ENCODE data around the gene BTK. TPM values are rescaled to one million over a fixed set of nuclear protein-coding genes. Genes with fewer than 3 reads are reported as not detected.

The BTK gene
- total and polyA plus RNA-seq, 9 of the 15 experiments (the other 6 are each of a cell fraction or from before 2014, with no cell fraction given): 14.9 to 93.4 (median 65.2) TPM

GRCh38 chrX:101385026-101385684 is 836 bp downstream of the BTK start (continued):
- TF ChIP-seq, protein P1, sequence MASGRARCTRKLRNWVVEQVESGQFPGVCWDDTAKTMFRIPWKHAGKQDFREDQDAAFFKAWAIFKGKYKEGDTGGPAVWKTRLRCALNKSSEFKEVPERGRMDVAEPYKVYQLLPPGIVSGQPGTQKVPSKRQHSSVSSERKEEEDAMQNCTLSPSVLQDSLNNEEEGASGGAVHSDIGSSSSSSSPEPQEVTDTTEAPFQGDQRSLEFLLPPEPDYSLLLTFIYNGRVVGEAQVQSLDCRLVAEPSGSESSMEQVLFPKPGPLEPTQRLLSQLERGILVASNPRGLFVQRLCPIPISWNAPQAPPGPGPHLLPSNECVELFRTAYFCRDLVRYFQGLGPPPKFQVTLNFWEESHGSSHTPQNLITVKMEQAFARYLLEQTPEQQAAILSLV (tag; IDR thresholded peaks at IDR 0.05): no peak
- TF ChIP-seq ZNF511 (CRISPR knock-in tag; IDR thresholded peaks at IDR 0.05) (no peak), SETDB1 (IDR thresholded peaks at IDR 0.05; ENCODE audit: low read length) (no peak), BRD9 (IDR thresholded peaks at IDR 0.05; ENCODE audit: low read depth, partially characterized antibody) (no peak), ZNF121 (CRISPR knock-in tag; conservative IDR thresholded peaks at IDR 0.05) (no peak), RNF219 (CRISPR knock-in tag; IDR thresholded peaks at IDR 0.05) (no peak), HDAC1 (IDR thresholded peaks at IDR 0.05) (peak in 1 of 2 experiments; percentile 31; a peak in 1 of 4 replicates), ZNF277 (CRISPR knock-in tag; IDR thresholded peaks at IDR 0.05; ENCODE audit: borderline replicate concordance) (no peak), RBFOX2 (IDR thresholded peaks at IDR 0.05; ENCODE audit: low read depth, low read length) (peak; percentile 39; the same call in 1 of the 2 replicates), CREB3 (tag; conservative IDR thresholded peaks at IDR 0.05; ENCODE audit: low read depth) (no peak), SRSF9 (IDR thresholded peaks at IDR 0.05; ENCODE audit: borderline replicate concordance, low read depth, low read length) (no peak)
- TF ChIP-seq, protein P2, sequence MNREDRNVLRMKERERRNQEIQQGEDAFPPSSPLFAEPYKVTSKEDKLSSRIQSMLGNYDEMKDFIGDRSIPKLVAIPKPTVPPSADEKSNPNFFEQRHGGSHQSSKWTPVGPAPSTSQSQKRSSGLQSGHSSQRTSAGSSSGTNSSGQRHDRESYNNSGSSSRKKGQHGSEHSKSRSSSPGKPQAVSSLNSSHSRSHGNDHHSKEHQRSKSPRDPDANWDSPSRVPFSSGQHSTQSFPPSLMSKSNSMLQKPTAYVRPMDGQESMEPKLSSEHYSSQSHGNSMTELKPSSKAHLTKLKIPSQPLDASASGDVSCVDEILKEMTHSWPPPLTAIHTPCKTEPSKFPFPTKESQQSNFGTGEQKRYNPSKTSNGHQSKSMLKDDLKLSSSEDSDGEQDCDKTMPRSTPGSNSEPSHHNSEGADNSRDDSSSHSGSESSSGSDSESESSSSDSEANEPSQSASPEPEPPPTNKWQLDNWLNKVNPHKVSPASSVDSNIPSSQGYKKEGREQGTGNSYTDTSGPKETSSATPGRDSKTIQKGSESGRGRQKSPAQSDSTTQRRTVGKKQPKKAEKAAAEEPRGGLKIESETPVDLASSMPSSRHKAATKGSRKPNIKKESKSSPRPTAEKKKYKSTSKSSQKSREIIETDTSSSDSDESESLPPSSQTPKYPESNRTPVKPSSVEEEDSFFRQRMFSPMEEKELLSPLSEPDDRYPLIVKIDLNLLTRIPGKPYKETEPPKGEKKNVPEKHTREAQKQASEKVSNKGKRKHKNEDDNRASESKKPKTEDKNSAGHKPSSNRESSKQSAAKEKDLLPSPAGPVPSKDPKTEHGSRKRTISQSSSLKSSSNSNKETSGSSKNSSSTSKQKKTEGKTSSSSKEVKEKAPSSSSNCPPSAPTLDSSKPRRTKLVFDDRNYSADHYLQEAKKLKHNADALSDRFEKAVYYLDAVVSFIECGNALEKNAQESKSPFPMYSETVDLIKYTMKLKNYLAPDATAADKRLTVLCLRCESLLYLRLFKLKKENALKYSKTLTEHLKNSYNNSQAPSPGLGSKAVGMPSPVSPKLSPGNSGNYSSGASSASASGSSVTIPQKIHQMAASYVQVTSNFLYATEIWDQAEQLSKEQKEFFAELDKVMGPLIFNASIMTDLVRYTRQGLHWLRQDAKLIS (CRISPR knock-in tag; IDR thresholded peaks at IDR 0.05): no peak
- TF ChIP-seq, protein P3, sequence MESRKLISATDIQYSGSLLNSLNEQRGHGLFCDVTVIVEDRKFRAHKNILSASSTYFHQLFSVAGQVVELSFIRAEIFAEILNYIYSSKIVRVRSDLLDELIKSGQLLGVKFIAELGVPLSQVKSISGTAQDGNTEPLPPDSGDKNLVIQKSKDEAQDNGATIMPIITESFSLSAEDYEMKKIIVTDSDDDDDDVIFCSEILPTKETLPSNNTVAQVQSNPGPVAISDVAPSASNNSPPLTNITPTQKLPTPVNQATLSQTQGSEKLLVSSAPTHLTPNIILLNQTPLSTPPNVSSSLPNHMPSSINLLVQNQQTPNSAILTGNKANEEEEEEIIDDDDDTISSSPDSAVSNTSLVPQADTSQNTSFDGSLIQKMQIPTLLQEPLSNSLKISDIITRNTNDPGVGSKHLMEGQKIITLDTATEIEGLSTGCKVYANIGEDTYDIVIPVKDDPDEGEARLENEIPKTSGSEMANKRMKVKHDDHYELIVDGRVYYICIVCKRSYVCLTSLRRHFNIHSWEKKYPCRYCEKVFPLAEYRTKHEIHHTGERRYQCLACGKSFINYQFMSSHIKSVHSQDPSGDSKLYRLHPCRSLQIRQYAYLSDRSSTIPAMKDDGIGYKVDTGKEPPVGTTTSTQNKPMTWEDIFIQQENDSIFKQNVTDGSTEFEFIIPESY (CRISPR knock-in tag; IDR thresholded peaks at IDR 0.05): no peak
